ENCODE measurements around the gene OST4. TPM values are rescaled to one million over a fixed set of nuclear protein-coding genes. Genes with fewer than 3 reads are reported as not detected.
"Not testable (repeated sequence)": the region's sequence is repeated elsewhere in the genome, so short reads cannot be mapped to it uniquely, and the experiment has no call there.

Gene OST4
- total RNA-seq (2022) (257 and 340 TPM in 2 replicates), Bru-seq, nascent RNA (percentile 98 among the genes with signal in this experiment), BruChase-seq, experiment 1, labeled RNA remaining after a 6-hour chase (percentile 98 among the genes with signal in this experiment), BruChase-seq, experiment 2, labeled RNA remaining after a 2-hour chase (percentile 97 among the genes with signal in this experiment)
- long read RNA-seq, transcript OST4-203 (3 exons, 561 nt), result major isoform, 412 of 420 reads
- long read RNA-seq, partial matches to known transcripts, result 3 of 420 reads
- long read RNA-seq, other reads (novel, unspliced or antisense), result 1 of 420 reads

GRCh38 chr2:27071277-27071989 is at the start of gene OST4:
Gene OST4, minus strand, starts transcription at chr2:27071654.
- H3K27me3 Mint-ChIP-seq (ENCODE audit: insufficient read depth, unreplicated experiment), result peaks cover 8% of the 10 kb centered on the region
- CTCF ChIA-PET, result interaction anchor here (0.6 to 1.5 kb wide), 5 partner anchors 10 to 208 kb away, joined by 3 to 4 read pairs (median 3); partner anchors contain the start of gene AGBL5
- H3K4me1 Mint-ChIP-seq (ENCODE audit: insufficient read depth, unreplicated experiment), result peaks cover 10% of the 10 kb centered on the region
- intact Hi-C loops (cut with micrococcal nuclease), result no loop called here
- H3K9me3 Mint-ChIP-seq (ENCODE audit: unreplicated experiment), result no peaks in the 10 kb centered on the region
- peak within 1 kb of the TSS; percentile 93 for H3K27ac Mint-ChIP-seq (ENCODE audit: low read depth, unreplicated experiment)
- peak within 1 kb of the TSS; percentile 92 for H3K4me3 Mint-ChIP-seq (ENCODE audit: unreplicated experiment)
- BruUV-seq (replicated peaks), result no TSS peak
- TF ChIP-seq CTCF (IDR thresholded peaks at IDR 0.05; ENCODE audit: unreplicated experiment), result no peak
- peaks cover 29% of the 10 kb centered on the region for H3K36me3 Mint-ChIP-seq (ENCODE audit: insufficient read depth, unreplicated experiment)
- DNase-seq (ENCODE audit: unreplicated experiment), result peak; percentile 92
- POLR2A ChIA-PET, result interaction anchor here (0.6 to 15.2 kb wide), 22 partner anchors 10 to 647 kb away, joined by 3 to 175 read pairs (median 5); partner anchors contain the start of genes AGBL5, KHK, MPV17 and TMEM214

- CTCF ChIA-PET; H3K4me1 Mint-ChIP-seq (ENCODE audit: insufficient read depth, unreplicated experiment); H3K9me3 Mint-ChIP-seq (ENCODE audit: unreplicated experiment); intact Hi-C loops (cut with micrococcal nuclease); H3K36me3 Mint-ChIP-seq (ENCODE audit: insufficient read depth, unreplicated experiment); H3K27ac Mint-ChIP-seq (ENCODE audit: low read depth, unreplicated experiment); BruUV-seq (replicated peaks): not testable (repeated sequence)
- Mint-ChIP-seq H3K27me3 (ENCODE audit: insufficient read depth, unreplicated experiment) (peaks cover 26% of the 10 kb centered on the region), H3K4me3 (ENCODE audit: unreplicated experiment) (peak overlapping the region; percentile 68)
- DNase-seq (ENCODE audit: unreplicated experiment), result peak; percentile 16
- POLR2A ChIA-PET, result interaction anchor here (0.6 to 0.8 kb wide), 4 partner anchors 56 to 140 kb away, joined by 3 to 4 read pairs (median 3); no protein-coding TSS in a partner anchor
Measured at GRCh38 chr2:27119330-27119670, 47.8 kb upstream of the OST4 start.

- Mint-ChIP-seq H3K27ac (ENCODE audit: low read depth, unreplicated experiment) (no peak within 1 kb of the TSS), H3K9me3 (ENCODE audit: unreplicated experiment) (no peaks in the 10 kb centered on the region), H3K27me3 (ENCODE audit: insufficient read depth, unreplicated experiment) (peaks cover 26% of the 10 kb centered on the region), H3K4me1 (ENCODE audit: insufficient read depth, unreplicated experiment) (no peaks in the 10 kb centered on the region), H3K36me3 (ENCODE audit: insufficient read depth, unreplicated experiment) (no peaks in the 10 kb centered on the region), H3K4me3 (ENCODE audit: unreplicated experiment) (peak within 1 kb of the TSS; percentile 68)
- BruUV-seq (replicated peaks), result no TSS peak
- no peak for TF ChIP-seq CTCF (IDR thresholded peaks at IDR 0.05; ENCODE audit: unreplicated experiment)
- peak; percentile 23 for DNase-seq (ENCODE audit: unreplicated experiment)
- intact Hi-C loops (cut with micrococcal nuclease), result no loop called here
- CTCF ChIA-PET, result interaction anchor here (0.9 kb wide), 1 partner anchor 184 kb away, joined by 3 read pairs; no protein-coding TSS in a partner anchor
- POLR2A ChIA-PET, result interaction anchor here (0.6 to 1.0 kb wide), 4 partner anchors 10 to 140 kb away, joined by 3 to 4 read pairs (median 4); no protein-coding TSS in a partner anchor
Measured at GRCh38 chr2:27118525-27119329, 47.3 kb upstream of the OST4 start, which contains the start of gene CGREF1. Gene CGREF1, minus strand, starts transcription at chr2:27119128. Its CDS starts 14,762 bp downstream, at chr2:27104366.

GRCh38 chr2:27117995-27118524 is 46.6 kb upstream of the OST4 start:
- ChIA-PET CTCF (interaction anchor here (0.5 to 0.9 kb wide), 2 partner anchors 161 to 185 kb away, joined by 3 read pairs; no protein-coding TSS in a partner anchor), POLR2A (interaction anchor here (0.7 to 1.0 kb wide), 2 partner anchors 10 to 13 kb away, joined by 4 read pairs; no protein-coding TSS in a partner anchor)
- Mint-ChIP-seq H3K36me3 (ENCODE audit: insufficient read depth, unreplicated experiment) (no peaks in the 10 kb centered on the region), H3K4me3 (ENCODE audit: unreplicated experiment) (peak overlapping the region; percentile 68), H3K4me1 (ENCODE audit: insufficient read depth, unreplicated experiment) (no peaks in the 10 kb centered on the region), H3K27ac (ENCODE audit: low read depth, unreplicated experiment) (no peak overlapping the region), H3K9me3 (ENCODE audit: unreplicated experiment) (no peaks in the 10 kb centered on the region), H3K27me3 (ENCODE audit: insufficient read depth, unreplicated experiment) (peaks cover 23% of the 10 kb centered on the region)
- peak; percentile 11 for DNase-seq (ENCODE audit: unreplicated experiment)
- BruUV-seq (replicated peaks), result no TSS peak
- no peak for TF ChIP-seq CTCF (IDR thresholded peaks at IDR 0.05; ENCODE audit: unreplicated experiment)
- intact Hi-C loops (cut with micrococcal nuclease), result no loop called here

All from MCF 10A (cell line).